ENCODE results near the gene IFNL1.

IFNL1 gene

DNA sequence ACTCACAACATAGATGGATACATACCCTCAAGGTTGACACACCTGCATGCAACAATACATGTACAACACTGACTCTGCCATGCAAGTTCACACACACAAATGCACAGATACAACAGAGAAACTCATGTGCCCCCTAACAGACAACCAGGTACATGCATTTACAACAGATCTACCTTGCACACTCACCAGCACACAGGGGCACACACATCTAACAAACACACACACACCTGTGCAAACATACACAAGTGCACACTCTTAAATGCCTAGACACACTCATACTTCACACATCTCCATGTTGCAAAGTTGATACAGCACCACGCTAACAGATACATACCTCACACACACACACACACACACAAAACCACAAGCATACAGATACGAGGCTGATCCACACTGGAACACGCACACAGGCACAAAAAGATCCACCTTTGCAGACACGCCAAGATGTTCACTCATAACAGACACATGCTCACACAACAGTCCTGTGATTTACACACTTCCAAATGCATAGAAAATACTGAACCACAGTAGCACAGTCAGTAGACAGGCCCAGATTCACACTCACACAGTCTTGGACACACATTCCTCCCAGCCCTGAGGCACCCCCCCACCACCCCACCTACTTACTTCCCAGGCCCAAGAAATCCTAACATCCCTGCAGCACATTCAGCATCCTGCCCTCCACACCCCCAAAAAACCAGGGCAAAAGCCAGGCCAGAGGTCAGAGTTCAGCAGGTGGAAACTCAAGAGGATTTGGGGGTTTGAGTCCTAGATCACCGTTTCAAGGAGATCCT is 23.1 kb downstream of the IFNL1 start:
- Histone ChIP-seq H3K79me2 (ENCODE audit: control insufficient read depth, low read length) (no peaks in the 10 kb centered on the region), H3K27me3 (ENCODE audit: control insufficient read depth, low read length) (peaks cover 21% of the 10 kb centered on the region), H3K9me3 (ENCODE audit: control insufficient read depth, insufficient read depth, low read length) (no peaks in the 10 kb centered on the region), H3K4me2 (ENCODE audit: low read length) (no peak overlapping the region), H4K20me1 (ENCODE audit: control insufficient read depth, insufficient read depth, low read depth, low read length) (no peaks in the 10 kb centered on the region), H3K4me1 (ENCODE audit: control insufficient read depth, low read length) (no peaks in the 10 kb centered on the region; the same call in 1 of the 2 replicates), H3K36me3 (ENCODE audit: control insufficient read depth, low read length) (no peaks in the 10 kb centered on the region), H3F3A (ENCODE audit: control insufficient read depth, insufficient read depth) (no peaks in the 10 kb centered on the region), H3K4me3 (ENCODE audit: low read length) (no peak overlapping the region), H3K27ac (ENCODE audit: low read depth, low read length) (no peak overlapping the region), H3K9me2 (replicated peaks; ENCODE audit: control insufficient read depth, low read length) (no peaks in the 10 kb centered on the region)
- TF ChIP-seq, protein P1, sequence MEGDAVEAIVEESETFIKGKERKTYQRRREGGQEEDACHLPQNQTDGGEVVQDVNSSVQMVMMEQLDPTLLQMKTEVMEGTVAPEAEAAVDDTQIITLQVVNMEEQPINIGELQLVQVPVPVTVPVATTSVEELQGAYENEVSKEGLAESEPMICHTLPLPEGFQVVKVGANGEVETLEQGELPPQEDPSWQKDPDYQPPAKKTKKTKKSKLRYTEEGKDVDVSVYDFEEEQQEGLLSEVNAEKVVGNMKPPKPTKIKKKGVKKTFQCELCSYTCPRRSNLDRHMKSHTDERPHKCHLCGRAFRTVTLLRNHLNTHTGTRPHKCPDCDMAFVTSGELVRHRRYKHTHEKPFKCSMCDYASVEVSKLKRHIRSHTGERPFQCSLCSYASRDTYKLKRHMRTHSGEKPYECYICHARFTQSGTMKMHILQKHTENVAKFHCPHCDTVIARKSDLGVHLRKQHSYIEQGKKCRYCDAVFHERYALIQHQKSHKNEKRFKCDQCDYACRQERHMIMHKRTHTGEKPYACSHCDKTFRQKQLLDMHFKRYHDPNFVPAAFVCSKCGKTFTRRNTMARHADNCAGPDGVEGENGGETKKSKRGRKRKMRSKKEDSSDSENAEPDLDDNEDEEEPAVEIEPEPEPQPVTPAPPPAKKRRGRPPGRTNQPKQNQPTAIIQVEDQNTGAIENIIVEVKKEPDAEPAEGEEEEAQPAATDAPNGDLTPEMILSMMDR (IDR thresholded peaks at IDR 0.05; ENCODE audit: low read depth, low read length, poor library complexity, severe bottlenecking) = no peak
- no peak for TF ChIP-seq EZH2phosphoT487 (IDR thresholded peaks at IDR 0.05; ENCODE audit: borderline replicate concordance, low read length)

DNA sequence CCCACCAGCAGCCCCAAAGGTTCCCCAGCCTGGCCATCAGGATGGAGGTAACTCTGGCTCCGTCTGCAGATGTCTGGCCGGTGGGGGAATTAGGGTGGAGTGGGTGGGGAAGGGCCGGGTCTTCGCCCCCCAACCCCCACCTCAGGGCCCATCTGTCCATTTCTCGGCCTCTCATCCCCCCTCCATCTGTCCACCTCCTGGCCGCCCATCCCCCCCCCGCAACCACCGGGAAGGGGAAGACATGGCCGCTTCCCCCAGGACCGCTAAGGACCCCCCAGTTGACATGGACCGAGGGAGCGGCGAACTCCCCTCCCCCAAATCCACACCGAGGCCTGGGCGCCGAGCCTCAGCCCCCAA is 23.7 kb downstream of the IFNL1 start:
- Histone ChIP-seq H3K27ac (ENCODE audit: low read depth, low read length) (no peak overlapping the region), H4K20me1 (ENCODE audit: control insufficient read depth, insufficient read depth, low read depth, low read length) (no peaks in the 10 kb centered on the region), H3K9me2 (replicated peaks; ENCODE audit: control insufficient read depth, low read length) (no peaks in the 10 kb centered on the region), H3K27me3 (ENCODE audit: control insufficient read depth, low read length) (peaks cover 21% of the 10 kb centered on the region), H3K9me3 (ENCODE audit: control insufficient read depth, insufficient read depth, low read length) (no peaks in the 10 kb centered on the region), H3K4me3 (ENCODE audit: low read length) (peak overlapping the region; percentile 52), H3K79me2 (ENCODE audit: control insufficient read depth, low read length) (no peaks in the 10 kb centered on the region), H3K4me1 (ENCODE audit: control insufficient read depth, low read length) (no peaks in the 10 kb centered on the region; the same call in 1 of the 2 replicates), H3K36me3 (ENCODE audit: control insufficient read depth, low read length) (no peaks in the 10 kb centered on the region), H3F3A (ENCODE audit: control insufficient read depth, insufficient read depth) (peaks cover 2% of the 10 kb centered on the region; the same call in 1 of the 2 replicates), H3K4me2 (ENCODE audit: low read length) (peak overlapping the region; percentile 62)
- TF ChIP-seq EZH2phosphoT487 (IDR thresholded peaks at IDR 0.05; ENCODE audit: borderline replicate concordance, low read length) = no peak
- TF ChIP-seq, protein P1 (IDR thresholded peaks at IDR 0.05; ENCODE audit: low read depth, low read length, poor library complexity, severe bottlenecking) = no peak

GRCh38 chr19:39321117-39321831 is 25.1 kb downstream of the IFNL1 start:
- no peaks in the 10 kb centered on the region for H4K20me1 ChIP-seq (ENCODE audit: control insufficient read depth, insufficient read depth, low read depth, low read length)
- no peaks in the 10 kb centered on the region for H3K9me2 ChIP-seq (replicated peaks; ENCODE audit: control insufficient read depth, low read length)
- H3K4me1 ChIP-seq (ENCODE audit: control insufficient read depth, low read length) = no peaks in the 10 kb centered on the region; the same call in 1 of the 2 replicates
- H3F3A ChIP-seq (ENCODE audit: control insufficient read depth, insufficient read depth) = peaks cover 4% of the 10 kb centered on the region; the same call in 1 of the 2 replicates
- H3K27ac ChIP-seq (ENCODE audit: low read depth, low read length) = no peak overlapping the region
- H3K79me2 ChIP-seq (ENCODE audit: control insufficient read depth, low read length) = no peaks in the 10 kb centered on the region
- TF ChIP-seq, protein P1 (IDR thresholded peaks at IDR 0.05; ENCODE audit: low read depth, low read length, poor library complexity, severe bottlenecking) = no peak
- no peak for TF ChIP-seq EZH2phosphoT487 (IDR thresholded peaks at IDR 0.05; ENCODE audit: borderline replicate concordance, low read length)
- H3K4me2 ChIP-seq (ENCODE audit: low read length) = no peak overlapping the region
- H3K4me3 ChIP-seq (ENCODE audit: low read length) = no peak overlapping the region
- no peaks in the 10 kb centered on the region for H3K9me3 ChIP-seq (ENCODE audit: control insufficient read depth, insufficient read depth, low read length)
- H3K36me3 ChIP-seq (ENCODE audit: control insufficient read depth, low read length) = no peaks in the 10 kb centered on the region
- H3K27me3 ChIP-seq (ENCODE audit: control insufficient read depth, low read length) = peaks cover 21% of the 10 kb centered on the region

Measured in DOHH2 (cell line).